CD4-positive, alpha-beta T cell treated with Interleukin-2 at 100 ng/mL for 4 hours (primary cell): ENCODE data around the gene CUL3.
"Not testable (repeated sequence)": the region's sequence is repeated elsewhere in the genome, so short reads cannot be mapped to it uniquely, and the experiment has no call there.

Source experiments
- DNase-seq: peaks from one replicate; pipeline ENCODE4 v3.0.0-alpha.2; 2020; ENCODE audit warnings: low spot score

Gene CUL3

DNA sequence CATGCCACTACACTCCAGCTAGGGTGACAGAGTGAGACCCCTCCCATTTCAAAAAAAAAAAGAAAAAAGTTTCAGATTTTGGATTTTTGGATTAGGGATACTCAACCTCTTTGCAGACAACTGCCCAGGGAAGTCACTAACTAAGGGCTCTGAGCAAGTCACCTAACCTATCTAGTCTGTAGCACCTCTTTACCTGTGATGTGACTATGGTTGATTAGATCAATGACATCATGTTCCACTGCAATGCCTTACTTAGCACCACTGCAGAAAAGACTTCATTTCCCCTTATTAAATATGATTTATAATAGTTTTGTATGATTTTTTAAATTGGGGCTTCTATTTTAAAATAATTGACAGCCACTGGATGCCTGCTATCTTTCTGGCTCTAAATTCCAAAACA, 41.2 kb downstream of the CUL3 start:
- no peak for DNase-seq

DNA sequence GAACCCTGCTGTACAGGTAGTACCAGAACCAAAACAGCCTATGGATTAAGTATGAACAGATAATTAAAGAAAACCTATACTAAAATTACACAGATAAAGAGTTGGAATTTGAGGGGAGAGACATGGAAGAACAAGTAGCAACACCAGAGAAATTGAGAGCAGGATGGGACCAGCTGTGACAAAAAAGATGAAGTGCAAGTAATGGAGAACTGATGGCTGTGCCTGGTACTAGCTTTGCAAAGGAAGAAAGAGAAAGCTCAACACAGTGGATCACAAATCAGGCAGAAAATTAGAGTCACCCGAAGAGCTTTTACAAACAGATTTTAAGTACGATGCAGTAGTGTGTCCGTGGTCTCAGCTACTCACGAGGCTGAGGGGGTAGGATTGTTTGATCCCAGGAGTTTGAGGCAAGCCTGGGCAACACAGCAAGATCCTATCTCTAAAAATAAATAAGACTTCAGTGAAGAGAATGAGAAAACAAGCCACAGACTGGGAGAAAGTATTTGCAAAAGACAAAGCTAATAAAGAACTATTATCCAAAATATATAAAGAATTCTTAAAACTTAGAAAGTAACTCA, 46.5 kb downstream of the CUL3 start:
- DNase-seq = no peak

DNA sequence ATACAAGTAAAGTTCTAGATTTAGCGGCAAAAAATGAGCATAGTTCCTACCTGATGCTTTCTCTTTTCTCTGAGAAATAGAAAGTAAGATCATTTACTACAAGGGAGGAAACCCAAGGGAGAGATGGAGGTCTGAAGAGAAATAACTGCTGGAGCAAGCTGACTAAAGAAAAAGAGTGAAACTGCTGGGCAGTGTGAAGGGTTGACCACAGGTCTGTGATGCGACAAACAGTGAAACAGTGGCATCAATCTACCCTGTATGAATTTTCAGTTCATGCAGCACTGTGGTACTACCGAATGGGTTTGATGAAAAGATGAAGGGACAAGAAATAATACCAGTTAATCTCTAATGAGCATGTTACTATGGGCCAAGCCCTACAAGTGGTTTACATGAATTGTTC, 52.2 kb downstream of the CUL3 start:
- DNase-seq = no peak

- no peak for DNase-seq
Observed at GRCh38 chr2:224532441-224532840, 52.7 kb downstream of the CUL3 start.

- DNase-seq = no peak
Observed at GRCh38 chr2:224528171-224528570, 57.0 kb downstream of the CUL3 start.

DNA sequence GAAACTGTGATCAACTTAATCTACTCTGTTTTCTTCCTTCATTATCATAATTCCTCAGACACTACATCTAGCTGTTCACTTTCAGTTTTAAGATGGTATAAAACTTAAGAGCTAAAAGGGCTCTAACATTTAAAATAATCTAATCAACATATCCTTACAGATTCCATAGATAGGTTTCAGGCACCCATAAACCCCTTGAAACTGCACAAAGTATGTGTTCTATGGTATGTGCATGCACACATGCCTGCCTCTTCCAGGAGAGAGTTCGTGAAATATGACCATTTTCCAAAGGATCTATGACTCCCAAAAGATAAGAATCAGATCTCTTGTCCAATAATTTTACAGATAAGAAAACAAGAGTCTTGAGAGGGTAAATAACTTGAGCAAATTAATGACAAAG, 59.4 kb downstream of the CUL3 start:
- DNase-seq = no peak

DNA sequence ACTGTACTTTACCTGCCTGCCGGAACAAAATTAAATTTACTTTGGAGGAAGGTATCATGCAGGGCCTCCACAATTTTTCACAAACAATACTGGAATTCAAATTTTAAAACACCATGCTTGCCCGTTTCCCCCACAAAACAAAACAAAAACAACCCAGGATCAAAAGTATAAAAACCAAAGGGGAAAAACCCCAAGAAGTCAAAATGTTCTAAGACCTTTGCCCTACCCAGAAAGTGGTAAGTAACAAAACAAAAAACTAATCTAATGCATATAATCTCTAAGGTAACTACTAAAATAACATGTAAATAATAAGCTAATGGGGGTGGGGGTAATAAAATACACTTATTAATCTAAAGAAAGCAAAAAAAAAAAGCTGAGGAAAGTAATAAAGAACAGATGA, 60.5 kb downstream of the CUL3 start:
- peak; percentile 31 for DNase-seq

- peak; percentile 37 for DNase-seq
Observed at GRCh38 chr2:224523626-224524577, 61.3 kb downstream of the CUL3 start.

DNA sequence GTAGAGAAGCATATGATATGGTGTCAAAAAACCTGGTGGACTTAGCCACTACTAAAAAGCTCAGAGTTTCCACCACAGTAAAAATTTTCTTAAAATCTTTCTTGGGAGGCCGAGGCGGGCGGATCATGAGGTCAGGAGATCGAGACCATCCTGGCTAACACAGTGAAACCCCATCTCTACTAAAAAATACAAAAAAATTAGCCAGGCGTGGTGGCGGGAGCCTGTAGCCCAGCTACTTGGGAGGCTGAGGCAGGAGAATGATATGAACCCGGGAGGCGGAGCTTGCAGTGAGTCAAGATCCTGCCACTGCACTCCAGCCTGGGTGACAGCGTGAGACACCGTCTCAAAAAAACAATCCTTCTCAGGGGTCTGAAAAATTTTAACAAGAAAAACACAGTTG, 62.7 kb downstream of the CUL3 start:
- DNase-seq = not testable (repeated sequence)

DNA sequence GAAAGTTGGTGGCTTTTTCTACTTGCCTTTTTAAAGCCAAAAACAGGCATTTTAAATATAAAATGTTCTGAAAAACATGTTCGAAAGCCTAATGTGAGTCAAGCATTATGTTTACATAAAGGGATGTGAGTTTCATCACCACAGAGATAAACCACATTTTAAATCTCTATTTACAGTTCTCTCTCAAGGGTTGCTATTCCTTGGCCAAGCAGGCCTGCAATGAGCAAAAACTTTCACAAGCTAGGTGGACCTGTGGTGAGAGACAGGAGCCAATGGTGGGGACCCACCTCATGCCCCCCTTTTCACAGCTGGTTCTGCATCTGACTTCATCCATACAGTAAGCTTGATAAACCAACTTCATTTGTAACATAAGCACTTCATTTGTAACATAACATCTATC, 65.1 kb downstream of the CUL3 start:
- peak; percentile 41 for DNase-seq

GRCh38 chr2:224518806-224519580, 66.2 kb downstream of the CUL3 start:
- DNase-seq = no peak

DNA sequence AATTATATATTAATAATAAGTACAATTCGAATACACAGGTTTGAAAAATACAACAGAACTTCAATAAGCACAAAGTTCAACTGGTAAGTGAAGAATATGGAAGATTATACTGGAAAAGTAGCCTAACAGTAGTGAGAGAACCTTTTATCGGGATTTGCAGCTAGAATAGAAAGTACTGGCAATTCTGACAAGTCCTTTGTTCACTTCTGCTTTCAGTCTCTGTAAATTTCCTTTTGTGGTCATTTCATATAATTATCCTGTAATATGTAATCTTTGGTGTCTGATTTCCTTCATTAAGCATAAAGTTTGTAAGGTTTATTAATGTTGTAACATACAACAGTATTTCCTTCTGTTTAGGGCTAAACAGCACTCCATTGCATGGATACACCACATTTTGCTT, 67.2 kb downstream of the CUL3 start:
- DNase-seq = no peak

- DNase-seq = not testable (repeated sequence)
Observed at GRCh38 chr2:224516393-224516792, 68.8 kb downstream of the CUL3 start.

- DNase-seq = no peak
Observed at GRCh38 chr2:224513991-224514390, 71.2 kb downstream of the CUL3 start.

- DNase-seq = no peak
Observed at GRCh38 chr2:224507789-224508188, 77.4 kb downstream of the CUL3 start.

- no peak for DNase-seq
Observed at GRCh38 chr2:224506494-224506893, 78.7 kb downstream of the CUL3 start.

GRCh38 chr2:224498991-224499390, 86.2 kb downstream of the CUL3 start:
- DNase-seq = no peak

DNA sequence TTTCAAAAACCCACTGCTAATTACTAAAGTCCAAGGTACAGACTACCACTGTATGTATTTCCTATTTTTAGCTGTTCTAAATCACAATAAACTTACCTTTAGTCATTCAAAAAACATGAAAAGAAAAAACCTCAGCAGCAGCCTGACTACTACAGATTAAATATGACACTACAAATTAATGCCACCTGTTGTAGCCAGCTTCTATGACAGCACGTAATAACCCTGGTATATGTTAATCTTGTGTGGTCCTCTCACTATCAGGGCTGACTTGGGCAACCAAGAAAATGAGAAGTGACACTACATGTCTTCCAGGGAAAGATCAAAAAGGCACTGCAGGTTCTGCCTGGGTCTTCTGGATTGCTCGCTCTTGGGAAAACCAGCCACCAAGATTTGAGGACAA, 92.6 kb downstream of the CUL3 start:
- no peak for DNase-seq

- DNase-seq = not testable (repeated sequence)
Observed at GRCh38 chr2:224487940-224488339, 97.2 kb downstream of the CUL3 start.

GRCh38 chr2:224485081-224486014, 99.8 kb downstream of the CUL3 start:
- DNase-seq = not testable (repeated sequence)

DNA sequence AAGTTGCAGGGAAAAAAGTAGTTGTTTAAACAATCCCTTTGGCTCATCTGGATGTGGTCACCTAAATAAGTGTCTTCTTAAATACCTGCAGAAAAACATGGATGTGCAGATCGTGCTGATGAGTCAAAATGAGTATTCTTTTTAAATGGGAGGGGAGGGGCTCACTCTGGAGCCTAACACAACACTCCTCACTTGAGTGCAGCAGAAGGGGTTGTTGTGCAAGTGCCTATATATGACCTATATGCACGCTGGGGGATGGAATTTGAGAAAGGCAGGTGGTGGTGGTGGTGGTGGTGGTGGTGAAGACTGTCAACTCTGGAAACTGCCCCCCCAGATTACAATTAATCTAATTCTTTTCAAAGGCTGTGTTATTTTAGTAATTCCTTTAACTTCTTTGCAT, 105.3 kb downstream of the CUL3 start:
- no peak for DNase-seq

- no peak for DNase-seq
Observed at GRCh38 chr2:224472827-224473226, 112.3 kb downstream of the CUL3 start.
